HepG2 (cell line): ENCODE measurements around the gene STMN1. TPM values are rescaled to one million over a fixed set of nuclear protein-coding genes. Genes with fewer than 3 reads are reported as not detected.

ENCODE experiments used
- CBX1 ChIP-seq: IDR thresholded peaks from one replicate; pipeline ENCODE4 v1.6.1; 2016; ENCODE audit warnings: antibody characterized with exemption, low read depth
- CBX5 ChIP-seq: sonication (generic); formaldehyde crosslinking; IDR thresholded peaks from 2 replicates; pipeline ENCODE4 v1.4.0; 2020; ENCODE audit warnings: missing genetic modification reagents, borderline replicate concordance
- HIVEP1 ChIP-seq: sonication (generic); formaldehyde crosslinking; IDR thresholded peaks from 2 replicates; pipeline ENCODE4 v1.4.0; 2020; ENCODE audit warnings: mild to moderate bottlenecking, missing genetic modification reagents
- HNRNPLL ChIP-seq: fragments of 200-400 bp; formaldehyde crosslinking; IDR thresholded peaks from 2 replicates; pipeline ENCODE4 v1.6.1; 2017; ENCODE audit warnings: mild to moderate bottlenecking, low read depth, low read length; ENCODE audit not compliant: poor library complexity, severe bottlenecking
- JUN ChIP-seq: sonication (generic); formaldehyde crosslinking; IDR thresholded peaks from 2 replicates; pipeline ENCODE4 v1.4.0; 2020; ENCODE audit warnings: mild to moderate bottlenecking, missing genetic modification reagents
- MBD4 ChIP-seq: IDR thresholded peaks from 2 replicates; pipeline ENCODE4 v1.6.1; 2012; ENCODE audit warnings: low read length, inconsistent platforms, borderline replicate concordance
- MTA3 ChIP-seq: sonication (generic); formaldehyde crosslinking; IDR thresholded peaks from 2 replicates; pipeline ENCODE4 v1.4.0; 2020; ENCODE audit warnings: missing genetic modification reagents
- RARG ChIP-seq: sonication (generic); formaldehyde crosslinking; IDR thresholded peaks from 2 replicates; pipeline ENCODE4 v1.4.0; 2020; ENCODE audit warnings: low read depth, mild to moderate bottlenecking, missing genetic modification reagents
- RFX5 ChIP-seq: IDR thresholded peaks from 2 replicates; pipeline ENCODE4 v1.6.1; 2011; ENCODE audit warnings: low read depth, low read length, improper control_type of control experiment
- SMAD1 ChIP-seq: sonication (generic); formaldehyde crosslinking; IDR thresholded peaks from 2 replicates; pipeline ENCODE4 v1.4.0; 2020; ENCODE audit warnings: missing genetic modification reagents, low read depth, mild to moderate bottlenecking, borderline replicate concordance
- YEATS2 ChIP-seq: sonication (generic); formaldehyde crosslinking; IDR thresholded peaks from 2 replicates; pipeline ENCODE4 v1.4.0; 2020; ENCODE audit warnings: missing genetic modification reagents, borderline replicate concordance
- ZNF333 ChIP-seq: sonication (generic); formaldehyde crosslinking; IDR thresholded peaks from 2 replicates; pipeline ENCODE4 v1.4.0; 2020; ENCODE audit warnings: mild to moderate bottlenecking, missing genetic modification reagents, borderline replicate concordance
- ZSCAN25 ChIP-seq: sonication (generic); formaldehyde crosslinking; IDR thresholded peaks from 2 replicates; pipeline ENCODE4 v1.8.0; 2022; ENCODE audit warnings: mild to moderate bottlenecking, missing genetic modification reagents
- polyA plus RNA-seq, 8 experiments: library from polyadenylated mRNA; depleted of rRNA in 3 of 8; stranded (reverse) in 7 of 8; unstranded in 1 of 8; fragments of >200 nt; fragmentation: Illumina TruSeq in 4 of 8; extraction: Trizol in 4 of 8; gene quantifications; 2 replicates each; pipeline versions ENCODE4 v1.2.1 to v1.2.3, GENCODE V29; 2011 to 2016; ENCODE audit warnings: low read depth in 4 of 8, missing spikeins in 1 of 8, mixed read lengths in 1 of 8; ENCODE audit not compliant: insufficient read depth in 1 of 8
- total RNA-seq, 5 experiments: library from RNA; depleted of rRNA; stranded (reverse); fragments of >200 nt; fragmentation: Illumina TruSeq; extraction: Trizol; gene quantifications; 2 replicates each; pipeline ENCODE4 v1.2.3, GENCODE V29; 2016; ENCODE audit warnings: low read depth in 1 of 5
- TF ChIP-seq, protein P1 (sequence below): sonication (generic); formaldehyde crosslinking; IDR thresholded peaks from 2 replicates; pipeline ENCODE4; 2020; ENCODE audit warnings: missing genetic modification reagents, mild to moderate bottlenecking, borderline replicate concordance
- TF ChIP-seq, protein P2 (sequence below): sonication (generic); formaldehyde crosslinking; IDR thresholded peaks from 2 replicates; pipeline ENCODE4 v1.8.0; 2022; ENCODE audit warnings: mild to moderate bottlenecking, missing genetic modification reagents
- TF ChIP-seq, protein P3 (sequence below): sonication (generic); formaldehyde crosslinking; IDR thresholded peaks from 2 replicates; pipeline ENCODE4 v1.8.1; 2023; ENCODE audit warnings: mild to moderate bottlenecking, inconsistent platforms, moderate library complexity, missing genetic modification reagents, borderline replicate concordance
- TF ChIP-seq, protein P4 (sequence below): sonication (generic); formaldehyde crosslinking; IDR thresholded peaks from 2 replicates; pipeline ENCODE4 v1.5.0; 2020; ENCODE audit warnings: missing genetic modification reagents
- TF ChIP-seq, protein P5 (sequence below): sonication (generic); formaldehyde crosslinking; conservative IDR thresholded peaks from 2 replicates; pipeline ENCODE4 v1.4.0; 2020; ENCODE audit warnings: missing genetic modification reagents

STMN1 gene
- total and polyA plus RNA-seq, 2 of the 13 experiments (the other 11 are each of a cell fraction or from before 2014, with no cell fraction given), result 45.9 to 409 TPM

DNA sequence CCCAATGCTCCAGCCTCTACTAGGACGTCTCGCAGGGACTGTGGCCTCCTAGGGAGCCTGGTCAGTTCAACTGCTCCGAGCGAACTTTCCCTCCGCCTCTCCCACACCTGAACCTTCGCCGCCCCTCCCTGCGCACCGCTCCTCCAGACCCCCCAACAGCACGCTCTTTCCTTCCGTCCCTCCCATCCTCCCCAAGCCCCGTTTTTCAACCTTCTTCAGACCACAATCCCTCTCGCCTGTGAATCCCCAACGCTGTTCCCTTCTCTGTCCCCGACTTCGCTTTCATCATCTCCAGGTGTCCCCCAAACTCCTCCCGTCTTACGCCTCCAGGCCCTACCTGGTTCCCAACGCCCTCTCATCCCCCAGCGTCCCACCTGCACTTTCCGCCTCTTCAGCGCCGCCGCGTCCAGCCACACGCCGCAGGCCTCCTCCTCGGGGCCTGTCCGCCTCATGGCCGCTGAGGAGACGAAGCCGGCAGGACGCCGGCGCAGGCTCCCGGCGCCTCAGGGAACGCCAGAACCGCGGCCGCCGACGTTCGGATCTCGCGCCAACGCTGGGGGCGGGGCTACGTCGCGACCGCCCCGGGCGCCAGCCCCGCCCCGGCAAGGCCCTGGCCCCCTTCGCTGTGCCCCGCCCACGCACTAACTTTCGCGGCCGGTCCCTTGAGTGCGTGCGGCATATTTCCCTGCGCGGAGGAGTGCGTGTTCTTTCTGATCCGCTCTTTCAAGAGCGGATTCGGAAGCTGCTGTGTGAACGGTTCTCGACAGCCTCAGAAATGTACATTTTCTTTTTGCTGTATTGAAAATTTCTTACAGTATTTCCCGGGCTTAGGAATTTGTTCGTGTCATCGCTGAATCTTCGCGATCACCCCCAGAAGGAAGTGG lies 47.1 kb downstream of the STMN1 start, which contains the start of gene AUNIP (continued):
- TF ChIP-seq ZNF333 (CRISPR knock-in tag), result no peak
- no peak for TF ChIP-seq SMAD1 (CRISPR knock-in tag)
- peak; percentile 77; the same call in 1 of the 2 replicates for TF ChIP-seq YEATS2 (CRISPR knock-in tag)
- peak; percentile 92 for TF ChIP-seq HNRNPLL
- TF ChIP-seq JUN (CRISPR knock-in tag), result 0 out of 2 replicates have a peak, but pooled peaks have one; percentile 38
- TF ChIP-seq, protein P1, sequence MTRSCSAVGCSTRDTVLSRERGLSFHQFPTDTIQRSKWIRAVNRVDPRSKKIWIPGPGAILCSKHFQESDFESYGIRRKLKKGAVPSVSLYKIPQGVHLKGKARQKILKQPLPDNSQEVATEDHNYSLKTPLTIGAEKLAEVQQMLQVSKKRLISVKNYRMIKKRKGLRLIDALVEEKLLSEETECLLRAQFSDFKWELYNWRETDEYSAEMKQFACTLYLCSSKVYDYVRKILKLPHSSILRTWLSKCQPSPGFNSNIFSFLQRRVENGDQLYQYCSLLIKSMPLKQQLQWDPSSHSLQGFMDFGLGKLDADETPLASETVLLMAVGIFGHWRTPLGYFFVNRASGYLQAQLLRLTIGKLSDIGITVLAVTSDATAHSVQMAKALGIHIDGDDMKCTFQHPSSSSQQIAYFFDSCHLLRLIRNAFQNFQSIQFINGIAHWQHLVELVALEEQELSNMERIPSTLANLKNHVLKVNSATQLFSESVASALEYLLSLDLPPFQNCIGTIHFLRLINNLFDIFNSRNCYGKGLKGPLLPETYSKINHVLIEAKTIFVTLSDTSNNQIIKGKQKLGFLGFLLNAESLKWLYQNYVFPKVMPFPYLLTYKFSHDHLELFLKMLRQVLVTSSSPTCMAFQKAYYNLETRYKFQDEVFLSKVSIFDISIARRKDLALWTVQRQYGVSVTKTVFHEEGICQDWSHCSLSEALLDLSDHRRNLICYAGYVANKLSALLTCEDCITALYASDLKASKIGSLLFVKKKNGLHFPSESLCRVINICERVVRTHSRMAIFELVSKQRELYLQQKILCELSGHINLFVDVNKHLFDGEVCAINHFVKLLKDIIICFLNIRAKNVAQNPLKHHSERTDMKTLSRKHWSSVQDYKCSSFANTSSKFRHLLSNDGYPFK, result no peak
- TF ChIP-seq, protein P2, sequence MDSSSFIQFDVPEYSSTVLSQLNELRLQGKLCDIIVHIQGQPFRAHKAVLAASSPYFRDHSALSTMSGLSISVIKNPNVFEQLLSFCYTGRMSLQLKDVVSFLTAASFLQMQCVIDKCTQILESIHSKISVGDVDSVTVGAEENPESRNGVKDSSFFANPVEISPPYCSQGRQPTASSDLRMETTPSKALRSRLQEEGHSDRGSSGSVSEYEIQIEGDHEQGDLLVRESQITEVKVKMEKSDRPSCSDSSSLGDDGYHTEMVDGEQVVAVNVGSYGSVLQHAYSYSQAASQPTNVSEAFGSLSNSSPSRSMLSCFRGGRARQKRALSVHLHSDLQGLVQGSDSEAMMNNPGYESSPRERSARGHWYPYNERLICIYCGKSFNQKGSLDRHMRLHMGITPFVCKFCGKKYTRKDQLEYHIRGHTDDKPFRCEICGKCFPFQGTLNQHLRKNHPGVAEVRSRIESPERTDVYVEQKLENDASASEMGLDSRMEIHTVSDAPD (CRISPR knock-in tag), result peak; percentile 53; the same call in 1 of the 2 replicates
- TF ChIP-seq, protein P3, sequence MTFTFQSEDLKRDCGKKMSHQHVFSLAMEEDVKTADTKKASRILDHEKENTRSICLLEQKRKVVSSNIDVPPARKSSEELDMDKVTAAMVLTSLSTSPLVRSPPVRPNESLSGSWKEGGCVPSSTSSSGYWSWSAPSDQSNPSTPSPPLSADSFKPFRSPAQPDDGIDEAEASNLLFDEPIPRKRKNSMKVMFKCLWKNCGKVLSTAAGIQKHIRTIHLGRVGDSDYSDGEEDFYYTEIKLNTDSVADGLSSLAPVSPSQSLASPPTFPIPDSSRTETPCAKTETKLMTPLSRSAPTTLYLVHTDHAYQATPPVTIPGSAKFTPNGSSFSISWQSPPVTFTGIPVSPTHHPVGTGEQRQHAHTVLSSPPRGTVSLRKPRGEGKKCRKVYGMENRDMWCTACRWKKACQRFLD (CRISPR knock-in tag), result peak; percentile 71; the same call in 1 of the 2 replicates
- TF ChIP-seq RARG, result no peak
- no peak for TF ChIP-seq RFX5
- TF ChIP-seq ZSCAN25 (CRISPR knock-in tag), result no peak
- no peak for TF ChIP-seq MBD4
- TF ChIP-seq, protein P4, sequence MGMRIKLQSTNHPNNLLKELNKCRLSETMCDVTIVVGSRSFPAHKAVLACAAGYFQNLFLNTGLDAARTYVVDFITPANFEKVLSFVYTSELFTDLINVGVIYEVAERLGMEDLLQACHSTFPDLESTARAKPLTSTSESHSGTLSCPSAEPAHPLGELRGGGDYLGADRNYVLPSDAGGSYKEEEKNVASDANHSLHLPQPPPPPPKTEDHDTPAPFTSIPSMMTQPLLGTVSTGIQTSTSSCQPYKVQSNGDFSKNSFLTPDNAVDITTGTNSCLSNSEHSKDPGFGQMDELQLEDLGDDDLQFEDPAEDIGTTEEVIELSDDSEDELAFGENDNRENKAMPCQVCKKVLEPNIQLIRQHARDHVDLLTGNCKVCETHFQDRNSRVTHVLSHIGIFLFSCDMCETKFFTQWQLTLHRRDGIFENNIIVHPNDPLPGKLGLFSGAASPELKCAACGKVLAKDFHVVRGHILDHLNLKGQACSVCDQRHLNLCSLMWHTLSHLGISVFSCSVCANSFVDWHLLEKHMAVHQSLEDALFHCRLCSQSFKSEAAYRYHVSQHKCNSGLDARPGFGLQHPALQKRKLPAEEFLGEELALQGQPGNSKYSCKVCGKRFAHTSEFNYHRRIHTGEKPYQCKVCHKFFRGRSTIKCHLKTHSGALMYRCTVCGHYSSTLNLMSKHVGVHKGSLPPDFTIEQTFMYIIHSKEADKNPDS (CRISPR knock-in tag), result no peak
- no peak for TF ChIP-seq MTA3 (CRISPR knock-in tag)
- no peak for TF ChIP-seq CBX5 (CRISPR knock-in tag)
- peak; percentile 25 for TF ChIP-seq CBX1
- TF ChIP-seq, protein P5, sequence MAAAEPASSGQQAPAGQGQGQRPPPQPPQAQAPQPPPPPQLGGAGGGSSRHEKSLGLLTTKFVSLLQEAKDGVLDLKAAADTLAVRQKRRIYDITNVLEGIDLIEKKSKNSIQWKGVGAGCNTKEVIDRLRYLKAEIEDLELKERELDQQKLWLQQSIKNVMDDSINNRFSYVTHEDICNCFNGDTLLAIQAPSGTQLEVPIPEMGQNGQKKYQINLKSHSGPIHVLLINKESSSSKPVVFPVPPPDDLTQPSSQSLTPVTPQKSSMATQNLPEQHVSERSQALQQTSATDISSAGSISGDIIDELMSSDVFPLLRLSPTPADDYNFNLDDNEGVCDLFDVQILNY (CRISPR knock-in tag), result peak; percentile 97
- peak; percentile 68 for TF ChIP-seq HIVEP1 (CRISPR knock-in tag)
